Keratinocyte (primary cell): ENCODE measurements around the gene ATG4D. TPM values are rescaled to one million over a fixed set of nuclear protein-coding genes. Genes with fewer than 3 reads are reported as not detected.

ENCODE experiments used
- DNase-seq: peaks from one replicate; pipeline ENCODE4 v3.0.0-alpha.2; 2011; ENCODE audit warnings: low read depth, missing footprints, low spot score
- FAIRE-seq: peaks from 2 replicates; lab custom pipeline; 2011; peaks lifted over from hg19 to GRCh38; lab: Jason Lieb, UNC
- H2AFZ ChIP-seq: 2 replicates; pipeline ENCODE4 v1.6.0; 2012; ENCODE audit warnings: low read length, control low read depth, inconsistent platforms; ENCODE audit not compliant: control insufficient read depth
- H3K27ac ChIP-seq: 2 replicates; pipeline ENCODE4 v1.5.1; 2011; ENCODE audit warnings: low read length; ENCODE audit not compliant: control insufficient read depth, insufficient read depth
- H3K27me3 ChIP-seq: 3 replicates; pipeline ENCODE4 v1.6.0; 2011; ENCODE audit warnings: low read length; ENCODE audit not compliant: control insufficient read depth, insufficient read depth; ENCODE audit errors: extremely low read depth
- H3K36me3 ChIP-seq, 2 experiments: 2 replicates in 1 of 2; 3 replicates in 1 of 2; pipeline ENCODE4 v1.5.1; 2011; ENCODE audit warnings: low read length in 2 of 2, mild to moderate bottlenecking in 1 of 2; ENCODE audit not compliant: control insufficient read depth in 2 of 2, insufficient read depth in 2 of 2; ENCODE audit errors: extremely low read depth in 1 of 2
- H3K4me1 ChIP-seq: 3 replicates; pipeline ENCODE4 v1.5.1; 2011; ENCODE audit warnings: low read length; ENCODE audit not compliant: control insufficient read depth, insufficient read depth; ENCODE audit errors: extremely low read depth
- H3K4me2 ChIP-seq: 3 replicates; pipeline ENCODE4 v1.6.0; 2011; ENCODE audit warnings: low read depth, low read length; ENCODE audit not compliant: control insufficient read depth, insufficient read depth; ENCODE audit errors: extremely low read depth
- H3K4me3 ChIP-seq, 3 experiments: fragments of 200-600 bp in 1 of 3; sonication (generic) in 1 of 3; 2 replicates in 2 of 3; 3 replicates in 1 of 3; pipeline ENCODE4 v1.5.1; 2011 to 2016; ENCODE audit warnings: low read length in 3 of 3, mild to moderate bottlenecking in 3 of 3, control low read depth in 2 of 3, inconsistent platforms in 1 of 3, low read depth in 1 of 3, mixed read lengths in 1 of 3, mixed run types in 1 of 3, moderate library complexity in 1 of 3; ENCODE audit not compliant: control insufficient read depth in 2 of 3, insufficient read depth in 2 of 3; ENCODE audit errors: extremely low read depth in 1 of 3
- H3K79me2 ChIP-seq: 2 replicates; pipeline ENCODE4 v1.6.0; 2012; ENCODE audit warnings: low read length; ENCODE audit not compliant: control insufficient read depth, insufficient read depth
- H3K9ac ChIP-seq: 3 replicates; pipeline ENCODE4 v1.6.0; 2011; ENCODE audit warnings: low read length; ENCODE audit not compliant: control insufficient read depth, insufficient read depth; ENCODE audit errors: extremely low read depth
- H3K9me1 ChIP-seq: 3 replicates; pipeline ENCODE4 v1.6.0; 2011; ENCODE audit warnings: low read length; ENCODE audit not compliant: control insufficient read depth, insufficient read depth; ENCODE audit errors: extremely low read depth
- H3K9me3 ChIP-seq: 2 replicates; pipeline ENCODE4 v1.5.1; 2012; ENCODE audit warnings: low read depth, low read length; ENCODE audit not compliant: control insufficient read depth
- H4K20me1 ChIP-seq: 3 replicates; pipeline ENCODE4 v1.6.0; 2011; ENCODE audit warnings: low read length; ENCODE audit not compliant: control insufficient read depth, insufficient read depth; ENCODE audit errors: extremely low read depth
- CTCF ChIP-seq, 3 experiments: IDR thresholded peaks in 1 of 3; conservative IDR thresholded peaks in 1 of 3; optimal IDR thresholded peaks in 1 of 3; 2 replicates in 2 of 3; 3 replicates in 1 of 3; pipeline versions ENCODE3 to v1.5.1; 2011; ENCODE audit warnings: low read length in 3 of 3, mild to moderate bottlenecking in 3 of 3, moderate library complexity in 2 of 3, control low read depth in 1 of 3, inconsistent platforms in 1 of 3; ENCODE audit not compliant: insufficient read depth in 2 of 3; ENCODE audit errors: extremely low read depth in 1 of 3
- EZH2 ChIP-seq: IDR thresholded peaks from one replicate; pipeline ENCODE4 v1.6.1; 2012; ENCODE audit warnings: inconsistent platforms, mild to moderate bottlenecking, low read length, moderate library complexity
- dilution Hi-C: fragments of 300-500 bp; cut with MboI; formaldehyde crosslinking; loops from one replicate; pipeline ENCODE4 v1.7.0; 2020; ENCODE audit warnings: low sequenced_read_pairs; ENCODE audit not compliant: extremely low pct_ligation_motif_present
- polyA plus RNA-seq, 5 experiments: library from polyadenylated mRNA; depleted of rRNA in 3 of 5; stranded (reverse) in 3 of 5; stranded (forward) in 1 of 5; unstranded in 1 of 5; fragments of >200 nt; gene quantifications; 1 replicate in 1 of 5; 2 replicates in 3 of 5; 3 replicates in 1 of 5; pipeline versions ENCODE4 v1.2.1 to v1.2.3, GENCODE V29; 2011 to 2012; ENCODE audit warnings: missing spikeins in 2 of 5, low read depth in 1 of 5, low replicate concordance in 1 of 5

The ATG4D gene
- polyA plus RNA-seq, 1 donor (not counting 4 experiments of a cell fraction or from before 2014, with no cell fraction given) = 12.6 TPM

GRCh38 chr19:10574462-10574861, 30.8 kb downstream of the ATG4D start:
- H3K9me1 ChIP-seq = no peaks in the 10 kb centered on the region
- peaks cover 4% of the 10 kb centered on the region for H3K4me1 ChIP-seq
- H3K79me2 ChIP-seq = peaks cover under 1% of the 10 kb centered on the region
- no peaks in the 10 kb centered on the region for H4K20me1 ChIP-seq
- H3K9ac ChIP-seq = no peak overlapping the region
- TF ChIP-seq EZH2 (no peak), CTCF (optimal IDR thresholded peaks at IDR 0.05 in 1 of 3, IDR thresholded peaks at IDR 0.05 in 1 of 3, conservative IDR thresholded peaks at IDR 0.05 in 1 of 3; ENCODE audit: extremely low read depth in 1 of 3, insufficient read depth in 2 of 3, low read length in 3 of 3) (no peak)
- no peaks in the 10 kb centered on the region for H3K27me3 ChIP-seq
- H3K27ac ChIP-seq = no peak overlapping the region
- no peak overlapping the region for H3K4me2 ChIP-seq
- no peaks in the 10 kb centered on the region for H3K9me3 ChIP-seq
- no peak overlapping the region for H3K4me3 ChIP-seq
- DNase-seq (no peak), FAIRE-seq (no peak)
- no peak overlapping the region for H2AFZ ChIP-seq
- peaks cover 19 to 22% of the 10 kb centered on the region in 2 experiments for H3K36me3 ChIP-seq
- dilution Hi-C loops = no loop called here

- FAIRE-seq = no peak
- dilution Hi-C loops = no loop called here
Measured at GRCh38 chr19:10575011-10575716, 31.5 kb downstream of the ATG4D start.

More at GRCh38 chr19:10575011-10575716, 31.5 kb downstream of the ATG4D start:
- Histone ChIP-seq H3K9me1 (no peaks in the 10 kb centered on the region), H3K9ac (no peak overlapping the region), H3K9me3 (no peaks in the 10 kb centered on the region), H2AFZ (no peak overlapping the region), H4K20me1 (no peaks in the 10 kb centered on the region), H3K79me2 (peaks cover 4% of the 10 kb centered on the region), H3K4me2 (no peak overlapping the region), H3K27me3 (no peaks in the 10 kb centered on the region), H3K27ac (no peak overlapping the region), H3K4me3 (no peak overlapping the region), H3K36me3 (peaks cover 26% of the 10 kb centered on the region in 2 experiments), H3K4me1 (no peaks in the 10 kb centered on the region)
- no peak for DNase-seq
- TF ChIP-seq CTCF (optimal IDR thresholded peaks at IDR 0.05 in 1 of 3, IDR thresholded peaks at IDR 0.05 in 1 of 3, conservative IDR thresholded peaks at IDR 0.05 in 1 of 3; ENCODE audit: extremely low read depth in 1 of 3, insufficient read depth in 2 of 3, low read length in 3 of 3) (no peak), EZH2 (no peak)
